Measurements from ENCODE around the gene NFATC1.

NFATC1 gene

GRCh38 chr18:79458131-79458838, 62.6 kb downstream of the NFATC1 start:
- H3K36me3 ChIP-seq (ENCODE audit: control insufficient read depth, insufficient read depth, low read length): peaks cover 3% of the 10 kb centered on the region
- no peak overlapping the region for H3K4me3 ChIP-seq (ENCODE audit: low read length)
- H3K27me3 ChIP-seq (ENCODE audit: control insufficient read depth, insufficient read depth, low read length): no peaks in the 10 kb centered on the region
- no peak overlapping the region for H3K9ac ChIP-seq (ENCODE audit: low read length)
- H3K4me1 ChIP-seq (ENCODE audit: control insufficient read depth, insufficient read depth, low read length): peaks cover 7% of the 10 kb centered on the region
- peak overlapping the region; percentile 33 for H3K27ac ChIP-seq (ENCODE audit: low read depth, low read length)

GRCh38 chr18:79458917-79459803, 63.4 kb downstream of the NFATC1 start:
- H3K4me1 ChIP-seq (ENCODE audit: control insufficient read depth, insufficient read depth, low read length): peaks cover 7% of the 10 kb centered on the region
- no peaks in the 10 kb centered on the region for H3K27me3 ChIP-seq (ENCODE audit: control insufficient read depth, insufficient read depth, low read length)
- H3K36me3 ChIP-seq (ENCODE audit: control insufficient read depth, insufficient read depth, low read length): peaks cover 7% of the 10 kb centered on the region
- peak overlapping the region; percentile 33 for H3K27ac ChIP-seq (ENCODE audit: low read depth, low read length)
- peak overlapping the region; percentile 10 for H3K4me3 ChIP-seq (ENCODE audit: low read length)
- H3K9ac ChIP-seq (ENCODE audit: low read length): no peak overlapping the region

- Histone ChIP-seq H3K4me1 (ENCODE audit: control insufficient read depth, insufficient read depth, low read length) (peaks cover 7% of the 10 kb centered on the region), H3K27ac (ENCODE audit: low read depth, low read length) (no peak overlapping the region), H3K9ac (ENCODE audit: low read length) (no peak overlapping the region), H3K36me3 (ENCODE audit: control insufficient read depth, insufficient read depth, low read length) (peaks cover 7% of the 10 kb centered on the region), H3K27me3 (ENCODE audit: control insufficient read depth, insufficient read depth, low read length) (no peaks in the 10 kb centered on the region), H3K4me3 (ENCODE audit: low read length) (no peak overlapping the region)
These were observed 64.3 kb downstream of the NFATC1 start for GRCh38 chr18:79459946-79460480.

- peaks cover 7% of the 10 kb centered on the region for H3K4me1 ChIP-seq (ENCODE audit: control insufficient read depth, insufficient read depth, low read length)
- H3K9ac ChIP-seq (ENCODE audit: low read length): no peak overlapping the region
- no peaks in the 10 kb centered on the region for H3K27me3 ChIP-seq (ENCODE audit: control insufficient read depth, insufficient read depth, low read length)
- H3K36me3 ChIP-seq (ENCODE audit: control insufficient read depth, insufficient read depth, low read length): peaks cover 7% of the 10 kb centered on the region
- no peak overlapping the region for H3K4me3 ChIP-seq (ENCODE audit: low read length)
- H3K27ac ChIP-seq (ENCODE audit: low read depth, low read length): no peak overlapping the region
These were observed 65.0 kb downstream of the NFATC1 start for GRCh38 chr18:79460481-79461300.

- no peak overlapping the region for H3K9ac ChIP-seq (ENCODE audit: low read length)
- no peaks in the 10 kb centered on the region for H3K27me3 ChIP-seq (ENCODE audit: control insufficient read depth, insufficient read depth, low read length)
- H3K36me3 ChIP-seq (ENCODE audit: control insufficient read depth, insufficient read depth, low read length): peaks cover 7% of the 10 kb centered on the region
- peaks cover 7% of the 10 kb centered on the region for H3K4me1 ChIP-seq (ENCODE audit: control insufficient read depth, insufficient read depth, low read length)
- H3K4me3 ChIP-seq (ENCODE audit: low read length): no peak overlapping the region
- H3K27ac ChIP-seq (ENCODE audit: low read depth, low read length): no peak overlapping the region
These were observed 65.9 kb downstream of the NFATC1 start for GRCh38 chr18:79461627-79462026.

- H3K4me3 ChIP-seq (ENCODE audit: low read length): no peak overlapping the region
- H3K4me1 ChIP-seq (ENCODE audit: control insufficient read depth, insufficient read depth, low read length): peaks cover 3% of the 10 kb centered on the region
- no peak overlapping the region for H3K9ac ChIP-seq (ENCODE audit: low read length)
- H3K27ac ChIP-seq (ENCODE audit: low read depth, low read length): no peak overlapping the region
- H3K36me3 ChIP-seq (ENCODE audit: control insufficient read depth, insufficient read depth, low read length): peaks cover 10% of the 10 kb centered on the region
- no peaks in the 10 kb centered on the region for H3K27me3 ChIP-seq (ENCODE audit: control insufficient read depth, insufficient read depth, low read length)
These were observed 67.8 kb downstream of the NFATC1 start for GRCh38 chr18:79463424-79463960.

GRCh38 chr18:79465392-79465991, 69.8 kb downstream of the NFATC1 start:
- no peaks in the 10 kb centered on the region for H3K4me1 ChIP-seq (ENCODE audit: control insufficient read depth, insufficient read depth, low read length)
- H3K36me3 ChIP-seq (ENCODE audit: control insufficient read depth, insufficient read depth, low read length): peaks cover 10% of the 10 kb centered on the region
- H3K4me3 ChIP-seq (ENCODE audit: low read length): peak overlapping the region; percentile 2
- H3K9ac ChIP-seq (ENCODE audit: low read length): no peak overlapping the region
- H3K27ac ChIP-seq (ENCODE audit: low read depth, low read length): no peak overlapping the region
- H3K27me3 ChIP-seq (ENCODE audit: control insufficient read depth, insufficient read depth, low read length): no peaks in the 10 kb centered on the region

GRCh38 chr18:79466591-79466990, 70.9 kb downstream of the NFATC1 start:
- Histone ChIP-seq H3K36me3 (ENCODE audit: control insufficient read depth, insufficient read depth, low read length) (peaks cover 10% of the 10 kb centered on the region), H3K9ac (ENCODE audit: low read length) (no peak overlapping the region), H3K4me1 (ENCODE audit: control insufficient read depth, insufficient read depth, low read length) (peaks cover 4% of the 10 kb centered on the region), H3K4me3 (ENCODE audit: low read length) (no peak overlapping the region), H3K27me3 (ENCODE audit: control insufficient read depth, insufficient read depth, low read length) (no peaks in the 10 kb centered on the region), H3K27ac (ENCODE audit: low read depth, low read length) (no peak overlapping the region)

GRCh38 chr18:79467126-79467525, 71.4 kb downstream of the NFATC1 start:
- H3K27ac ChIP-seq (ENCODE audit: low read depth, low read length): no peak overlapping the region
- no peaks in the 10 kb centered on the region for H3K27me3 ChIP-seq (ENCODE audit: control insufficient read depth, insufficient read depth, low read length)
- H3K36me3 ChIP-seq (ENCODE audit: control insufficient read depth, insufficient read depth, low read length): peaks cover 10% of the 10 kb centered on the region

GRCh38 chr18:79468119-79468789, 72.5 kb downstream of the NFATC1 start:
- no peak overlapping the region for H3K4me3 ChIP-seq (ENCODE audit: low read length)
- peaks cover 4% of the 10 kb centered on the region for H3K4me1 ChIP-seq (ENCODE audit: control insufficient read depth, insufficient read depth, low read length)
- H3K36me3 ChIP-seq (ENCODE audit: control insufficient read depth, insufficient read depth, low read length): peaks cover 8% of the 10 kb centered on the region
- H3K9ac ChIP-seq (ENCODE audit: low read length): no peak overlapping the region
- H3K27ac ChIP-seq (ENCODE audit: low read depth, low read length): no peak overlapping the region
- no peaks in the 10 kb centered on the region for H3K27me3 ChIP-seq (ENCODE audit: control insufficient read depth, insufficient read depth, low read length)

More at GRCh38 chr18:79467126-79467525, 71.4 kb downstream of the NFATC1 start:
- H3K9ac ChIP-seq (ENCODE audit: low read length): no peak overlapping the region
- H3K4me1 ChIP-seq (ENCODE audit: control insufficient read depth, insufficient read depth, low read length): peaks cover 4% of the 10 kb centered on the region
- H3K4me3 ChIP-seq (ENCODE audit: low read length): no peak overlapping the region

- Histone ChIP-seq H3K27me3 (ENCODE audit: control insufficient read depth, insufficient read depth, low read length) (no peaks in the 10 kb centered on the region), H3K27ac (ENCODE audit: low read depth, low read length) (no peak overlapping the region), H3K4me3 (ENCODE audit: low read length) (no peak overlapping the region), H3K9ac (ENCODE audit: low read length) (no peak overlapping the region), H3K4me1 (ENCODE audit: control insufficient read depth, insufficient read depth, low read length) (peaks cover 4% of the 10 kb centered on the region), H3K36me3 (ENCODE audit: control insufficient read depth, insufficient read depth, low read length) (peaks cover 3% of the 10 kb centered on the region)
These were observed 73.6 kb downstream of the NFATC1 start for GRCh38 chr18:79469309-79469708.

All from rectal smooth muscle tissue (tissue), 1 donor.